ENCODE results near the gene ALDH4A1. TPM values are rescaled to one million over a fixed set of nuclear protein-coding genes. Genes with fewer than 3 reads are reported as not detected.
A peak's percentile ranks its signal among the peaks of the same experiment; 100 is the strongest.

The ALDH4A1 gene
- total RNA-seq, 4 donors from 2014 or later, result 25.0 to 33.0 (median 29.6) TPM

- H3K4me3 ChIP-seq, result no peak overlapping the region
- peaks cover 8% of the 10 kb centered on the region for H3K36me3 ChIP-seq
- WGBS, result 97% methylated on average over 4 of the region's 8 CpGs
- no peak for DNase-seq (ENCODE audit: low spot score in 2 of 2)
- H3K9me3 ChIP-seq, result no peaks in the 10 kb centered on the region
- TF ChIP-seq POLR2AphosphoS5 (IDR thresholded peaks at IDR 0.05), result no peak
- TF ChIP-seq CTCF (IDR thresholded peaks at IDR 0.05), result no peak
- TF ChIP-seq POLR2A (IDR thresholded peaks at IDR 0.05), result no peak
- no peak for TF ChIP-seq EP300 (IDR thresholded peaks at IDR 0.05)
- peak overlapping the region; percentile 24 for H3K27ac ChIP-seq
- H3K27me3 ChIP-seq, result no peaks in the 10 kb centered on the region
- H3K4me1 ChIP-seq, result peaks cover 72% of the 10 kb centered on the region
Observed at GRCh38 chr1:18937539-18937938, 35.2 kb upstream of the ALDH4A1 start.

- H3K4me1 ChIP-seq, result peaks cover 72% of the 10 kb centered on the region
Observed at GRCh38 chr1:18936814-18937481, 34.6 kb upstream of the ALDH4A1 start.

GRCh38 chr1:18936471-18936813 is 34.1 kb upstream of the ALDH4A1 start:
- H3K36me3 ChIP-seq, result peaks cover 8% of the 10 kb centered on the region
- 79% methylated on average over 3 of the region's 3 CpGs for WGBS
- H3K4me3 ChIP-seq, result no peak overlapping the region
- H3K27me3 ChIP-seq, result no peaks in the 10 kb centered on the region
- DNase-seq (ENCODE audit: low spot score in 2 of 2), result no peak
- peaks cover 72% of the 10 kb centered on the region for H3K4me1 ChIP-seq
- no peaks in the 10 kb centered on the region for H3K9me3 ChIP-seq
- no peak for TF ChIP-seq POLR2AphosphoS5 (IDR thresholded peaks at IDR 0.05)
- TF ChIP-seq EP300 (IDR thresholded peaks at IDR 0.05), result no peak
- TF ChIP-seq CTCF (IDR thresholded peaks at IDR 0.05), result no peak
- no peak for TF ChIP-seq POLR2A (IDR thresholded peaks at IDR 0.05)
- no peak overlapping the region for H3K27ac ChIP-seq

More at GRCh38 chr1:18936814-18937481, 34.6 kb upstream of the ALDH4A1 start:
- 65% methylated on average over 11 of the region's 11 CpGs for WGBS
- Histone ChIP-seq H3K9me3 (no peaks in the 10 kb centered on the region), H3K36me3 (peaks cover 8% of the 10 kb centered on the region), H3K4me3 (no peak overlapping the region), H3K27me3 (no peaks in the 10 kb centered on the region), H3K27ac (peak overlapping the region; percentile 24)
- DNase-seq (ENCODE audit: low spot score in 2 of 2), result no peak
- no peak for TF ChIP-seq POLR2A (IDR thresholded peaks at IDR 0.05)
- no peak for TF ChIP-seq CTCF (IDR thresholded peaks at IDR 0.05)
- TF ChIP-seq POLR2AphosphoS5 (IDR thresholded peaks at IDR 0.05), result no peak
- TF ChIP-seq EP300 (IDR thresholded peaks at IDR 0.05), result no peak

GRCh38 chr1:18934205-18935000 is 32.0 kb upstream of the ALDH4A1 start:
- 73% methylated on average over 14 of the region's 14 CpGs for WGBS
- H3K27ac ChIP-seq, result no peak overlapping the region
- no peaks in the 10 kb centered on the region for H3K27me3 ChIP-seq
- no peak overlapping the region for H3K4me3 ChIP-seq
- TF ChIP-seq POLR2A (IDR thresholded peaks at IDR 0.05) (no peak), CTCF (IDR thresholded peaks at IDR 0.05) (no peak), POLR2AphosphoS5 (IDR thresholded peaks at IDR 0.05) (no peak), EP300 (IDR thresholded peaks at IDR 0.05) (no peak)
- DNase-seq (ENCODE audit: low spot score in 2 of 2), result no peak
- H3K36me3 ChIP-seq, result peaks cover 8% of the 10 kb centered on the region
- H3K9me3 ChIP-seq, result no peaks in the 10 kb centered on the region
- peaks cover 70% of the 10 kb centered on the region for H3K4me1 ChIP-seq

- DNase-seq (ENCODE audit: low spot score in 2 of 2), result no peak
- Histone ChIP-seq H3K4me3 (no peak overlapping the region), H3K27me3 (no peaks in the 10 kb centered on the region), H3K4me1 (peaks cover 70% of the 10 kb centered on the region), H3K9me3 (no peaks in the 10 kb centered on the region), H3K36me3 (peaks cover 8% of the 10 kb centered on the region), H3K27ac (no peak overlapping the region)
- WGBS, result 92% methylated on average over 2 of the region's 7 CpGs
- TF ChIP-seq POLR2A (IDR thresholded peaks at IDR 0.05), result no peak
- TF ChIP-seq CTCF (IDR thresholded peaks at IDR 0.05), result no peak
- no peak for TF ChIP-seq EP300 (IDR thresholded peaks at IDR 0.05)
- no peak for TF ChIP-seq POLR2AphosphoS5 (IDR thresholded peaks at IDR 0.05)
Observed at GRCh38 chr1:18932879-18933278, 30.5 kb upstream of the ALDH4A1 start.
